Adrenal gland (tissue), 5 donors: ENCODE data around the gene FAM227B.

Source experiments
- CTCF ChIP-seq, 6 experiments: fragments of 450-650 bp in 4 of 6; fragments of 200-600 bp in 2 of 6; sonication (generic) in 1 of 6; IDR thresholded peaks; 1 replicate in 5 of 6; 2 replicates in 1 of 6; pipeline versions ENCODE4 v1.5.1 to v1.8.0; 2016 to 2021; ENCODE audit warnings: antibody characterized with exemption in 6 of 6, mild to moderate bottlenecking in 2 of 6, moderate library complexity in 1 of 6
- POLR2A ChIP-seq, 2 donors: fragments of 450-650 bp; IDR thresholded peaks; one replicate each; pipeline ENCODE4 v1.6.1; 2017; ENCODE audit warnings: antibody characterized with exemption in 2 of 2, mild to moderate bottlenecking in 2 of 2, moderate library complexity in 1 of 2
- donor health status: DM: no; HTN: no; CAD: no.

GRCh38 chr15:49361370-49361769 lies 259.2 kb downstream of the FAM227B start:
- no peak for TF ChIP-seq CTCF (IDR thresholded peaks at IDR 0.05)
- TF ChIP-seq POLR2A (IDR thresholded peaks at IDR 0.05), result no peak
